Activated B cell treated with CpG ODN at 0.5 μM for 24 hours (primary cell): ENCODE data around the gene SYF2. TPM values are rescaled to one million over a fixed set of nuclear protein-coding genes. Genes with fewer than 3 reads are reported as not detected.

Experiments
- ATAC-seq: fragments of 200-7000 bp; cut with Tn5 transposase; one replicate; pipeline ENCODE4 v1.10.0; 2021; ENCODE audit warnings: low read depth, mild to moderate bottlenecking, moderate library complexity
- CTCF ChIA-PET: fragments of 350-600 bp; sonication (Branson Sonifier 250); formaldehyde crosslinking; loops from one replicate; lab custom pipeline; 2021; ENCODE audit warnings: antibody characterized with exemption; lab: Charles Lee
- POLR2A ChIA-PET: fragments of 350-600 bp; sonication (Branson Sonifier 250); formaldehyde crosslinking; loops from one replicate; lab custom pipeline; 2021; ENCODE audit warnings: antibody characterized with exemption; lab: Charles Lee
- DNase-seq: peaks from one replicate; pipeline ENCODE4 v3.0.0; 2022
- H3K27ac Mint-ChIP-seq: one replicate; pipeline ENCODE4 v1.8.0; 2020; ENCODE audit warnings: mixed read lengths
- H3K27me3 Mint-ChIP-seq: one replicate; pipeline ENCODE4 v1.8.0; 2021; ENCODE audit warnings: mixed read lengths
- H3K36me3 Mint-ChIP-seq: one replicate; pipeline ENCODE4 v1.8.0; 2021; ENCODE audit warnings: low read depth, mixed read lengths
- H3K4me1 Mint-ChIP-seq: one replicate; pipeline ENCODE4 v1.8.0; 2021; ENCODE audit warnings: mixed read lengths
- H3K4me3 Mint-ChIP-seq: one replicate; pipeline ENCODE4 v1.8.0; 2020; ENCODE audit warnings: mild to moderate bottlenecking, mixed read lengths
- H3K9me3 Mint-ChIP-seq: one replicate; pipeline ENCODE4 v1.8.0; 2020; ENCODE audit warnings: mixed read lengths
- CTCF ChIP-seq: fragments of 200-600 bp; IDR thresholded peaks from one replicate; pipeline ENCODE4 v1.8.0; 2022; ENCODE audit warnings: antibody characterized with exemption, mild to moderate bottlenecking
- intact Hi-C: fragments of 100-400 bp; cut with micrococcal nuclease; formaldehyde crosslinking; loops from one replicate; pipeline ENCODE4 v1.15.1; 2024
- total RNA-seq: library from RNA; stranded (reverse); gene quantifications from 2 replicates; pipeline ENCODE4 v1.2.3, GENCODE V29; 2022

Gene SYF2
- total RNA-seq, 1 donor from 2014 or later, result 51.1 TPM

GRCh38 chr1:25216123-25216522 is 16.2 kb downstream of the SYF2 start:
- no peak for TF ChIP-seq CTCF
- H3K9me3 Mint-ChIP-seq, result no peaks in the 10 kb centered on the region
- peaks cover 12% of the 10 kb centered on the region for H3K4me1 Mint-ChIP-seq
- no peak for DNase-seq
- peak overlapping the region; percentile 56 for H3K4me3 Mint-ChIP-seq
- peaks cover 23% of the 10 kb centered on the region for H3K36me3 Mint-ChIP-seq
- no peak overlapping the region for H3K27ac Mint-ChIP-seq
- ChIA-PET POLR2A (interaction anchor here (1.7 kb wide), 1 partner anchor 16 kb away, joined by 6 read pairs; the partner anchor contains the start of gene SYF2), CTCF (no interaction called here)
- intact Hi-C loops, result no loop called here
- peak; percentile 25 for ATAC-seq
- no peaks in the 10 kb centered on the region for H3K27me3 Mint-ChIP-seq

GRCh38 chr1:25212725-25213124 is 19.6 kb downstream of the SYF2 start:
- Mint-ChIP-seq H3K27me3 (no peaks in the 10 kb centered on the region), H3K36me3 (no peaks in the 10 kb centered on the region), H3K9me3 (no peaks in the 10 kb centered on the region), H3K4me1 (peaks cover 12% of the 10 kb centered on the region), H3K27ac (no peak overlapping the region), H3K4me3 (no peak overlapping the region)
- ATAC-seq, result no peak
- no peak for TF ChIP-seq CTCF
- ChIA-PET POLR2A (interaction anchor here (1.1 kb wide), 1 partner anchor 108 kb away, joined by 3 read pairs; no protein-coding TSS in a partner anchor), CTCF (no interaction called here)
- intact Hi-C loops, result no loop called here
- DNase-seq, result no peak

DNA sequence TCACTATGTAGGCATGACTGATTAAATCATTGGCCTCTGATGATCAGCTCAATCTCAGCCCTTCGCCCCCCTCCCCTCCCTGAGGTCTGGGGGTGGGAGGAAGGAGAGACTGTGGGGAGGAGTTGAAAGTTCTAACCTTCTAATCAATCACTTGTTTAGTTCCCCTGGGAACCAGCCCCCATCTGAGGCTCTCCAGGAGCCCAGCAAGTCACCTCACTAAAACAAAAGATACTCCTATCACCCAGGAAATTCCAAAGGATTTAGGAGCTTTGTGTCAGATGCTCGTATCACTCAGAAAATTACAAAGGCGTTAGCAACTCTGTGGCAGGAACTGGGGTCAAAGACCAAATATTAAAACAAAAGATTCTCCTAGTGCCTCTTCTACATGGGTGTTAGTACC is 21.6 kb downstream of the SYF2 start:
- no peak for TF ChIP-seq CTCF
- Mint-ChIP-seq H3K4me1 (peaks cover 5% of the 10 kb centered on the region), H3K27ac (no peak overlapping the region), H3K9me3 (no peaks in the 10 kb centered on the region), H3K4me3 (no peak overlapping the region), H3K36me3 (no peaks in the 10 kb centered on the region), H3K27me3 (no peaks in the 10 kb centered on the region)
- intact Hi-C loops, result no loop called here
- CTCF ChIA-PET, result no interaction called here
- POLR2A ChIA-PET, result no interaction called here
- ATAC-seq (no peak), DNase-seq (no peak)

DNA sequence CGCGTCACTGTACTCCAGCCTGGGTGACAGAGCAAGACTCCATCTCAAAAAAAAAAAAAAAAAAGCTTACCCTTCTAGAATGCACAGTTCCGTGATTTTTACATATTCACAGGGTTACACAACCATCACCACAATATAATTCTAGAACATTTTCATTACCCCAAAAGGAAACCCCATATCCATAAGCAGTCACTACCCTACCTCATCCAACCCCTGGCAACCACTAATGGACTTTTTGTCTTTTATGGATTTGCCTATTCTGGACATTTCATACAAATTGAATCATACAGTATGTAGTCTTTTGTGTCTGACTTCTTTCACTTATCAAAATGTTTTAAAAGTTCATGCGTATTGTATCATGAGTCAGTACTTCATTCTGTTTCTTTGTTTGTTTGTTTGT is 22.8 kb downstream of the SYF2 start:
- POLR2A ChIA-PET, result no interaction called here
- intact Hi-C loops, result no loop called here

More for the DNA sequence above, 22.8 kb downstream of the SYF2 start:
- H3K4me1 Mint-ChIP-seq, result no peaks in the 10 kb centered on the region
- H3K4me3 Mint-ChIP-seq, result no peak overlapping the region
- no peaks in the 10 kb centered on the region for H3K9me3 Mint-ChIP-seq
- no peaks in the 10 kb centered on the region for H3K27me3 Mint-ChIP-seq
- CTCF ChIA-PET, result no interaction called here
- H3K27ac Mint-ChIP-seq, result no peak overlapping the region
- no peak for ATAC-seq
- no peak for TF ChIP-seq CTCF
- no peak for DNase-seq
- H3K36me3 Mint-ChIP-seq, result no peaks in the 10 kb centered on the region
